Measurements from ENCODE around the gene SLC25A1.
"Not testable (repeated sequence)": the region's sequence is repeated elsewhere in the genome, so short reads cannot be mapped to it uniquely, and the experiment has no call there.

SLC25A1 gene

DNA sequence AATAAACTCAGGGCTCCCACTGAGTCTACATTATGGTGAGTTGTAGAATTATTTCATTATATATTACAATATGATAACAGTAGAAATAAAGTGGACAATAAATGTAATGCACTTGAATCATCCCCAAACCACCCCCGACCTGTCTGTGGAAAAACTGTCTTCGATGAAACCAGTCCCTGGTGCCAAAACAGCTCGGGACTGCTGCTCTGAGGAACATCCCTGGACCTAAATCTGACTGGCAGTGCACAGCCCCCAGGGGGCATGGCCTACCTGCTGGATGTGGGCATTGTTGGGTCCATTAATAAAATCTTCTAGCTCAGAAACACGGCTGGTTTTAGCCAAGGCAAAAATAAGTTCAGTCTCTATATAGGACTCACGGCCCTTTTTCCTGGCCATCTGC is 29.3 kb upstream of the SLC25A1 start:
- no peak for DNase-seq (ENCODE audit: extremely low spot score, insufficient read length, low read depth)
- no peak for FAIRE-seq

DNA sequence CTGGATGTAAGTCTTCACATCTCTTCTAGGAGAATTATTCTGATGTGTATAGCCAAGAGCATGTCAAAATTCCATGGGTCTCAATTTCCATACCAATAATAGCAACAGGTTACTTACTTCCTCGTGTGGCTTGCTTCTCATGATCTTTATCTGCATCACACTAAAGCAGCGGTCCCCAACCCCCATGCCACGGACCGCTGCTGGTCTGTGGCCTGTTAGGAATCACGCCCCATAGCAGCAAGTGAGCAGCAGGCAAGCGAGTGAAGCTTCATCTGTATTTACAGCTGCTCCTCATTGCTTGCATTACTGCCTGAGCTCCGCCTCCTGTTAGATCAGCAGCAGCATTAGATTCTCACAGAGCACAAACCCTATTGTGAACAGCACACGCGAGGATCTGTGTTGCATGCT is 28.9 kb upstream of the SLC25A1 start:
- no peak for DNase-seq (ENCODE audit: extremely low spot score, insufficient read length, low read depth)
- no peak for FAIRE-seq

DNA sequence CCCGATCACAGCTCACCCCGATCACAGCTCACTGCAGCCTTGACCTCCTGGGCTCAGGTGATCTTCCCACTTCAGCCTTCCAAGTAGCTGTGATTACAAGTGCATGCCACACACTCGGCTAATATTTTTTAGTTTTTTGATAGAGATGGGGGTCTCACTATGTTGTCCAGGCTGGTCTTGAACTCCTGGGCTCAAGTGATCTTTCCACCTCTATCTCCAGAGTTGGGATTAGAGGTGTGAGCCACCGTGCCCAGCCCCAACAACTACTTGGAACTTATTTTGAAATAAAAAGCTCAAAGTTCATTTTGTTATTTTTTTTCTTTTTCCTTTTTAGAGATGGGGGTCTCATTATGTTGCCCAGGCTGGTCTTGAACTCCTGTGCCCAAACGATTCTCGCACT is 27.8 kb upstream of the SLC25A1 start:
- no peak for FAIRE-seq
- no peak for DNase-seq (ENCODE audit: extremely low spot score, insufficient read length, low read depth)

DNA sequence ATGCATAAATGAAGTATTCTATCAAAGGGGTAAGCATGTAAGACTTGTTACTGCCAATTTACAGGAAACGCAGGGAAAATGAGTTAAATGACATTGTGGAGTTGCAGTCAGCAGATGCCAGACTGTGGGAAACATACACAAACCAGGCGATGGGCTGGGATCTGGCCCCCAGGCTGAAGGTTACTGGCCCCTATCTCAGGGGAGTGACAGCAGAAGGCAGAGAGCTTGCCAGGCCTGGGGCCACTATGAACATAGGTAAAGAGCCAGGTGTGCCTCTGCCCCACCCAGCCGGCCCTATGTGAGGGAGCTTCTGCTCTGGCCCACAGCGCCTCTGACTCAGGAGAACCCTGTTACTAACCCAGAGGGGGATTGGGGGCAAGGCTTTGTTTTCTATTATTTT is 26.1 kb upstream of the SLC25A1 start:
- no peak for FAIRE-seq
- DNase-seq (ENCODE audit: extremely low spot score, insufficient read length, low read depth): no peak

- FAIRE-seq (no peak), DNase-seq (ENCODE audit: extremely low spot score, insufficient read length, low read depth) (no peak)
These were observed 25.3 kb upstream of the SLC25A1 start for GRCh38 chr22:19203834-19204233.

GRCh38 chr22:19202799-19203186 is 24.3 kb upstream of the SLC25A1 start:
- not testable (repeated sequence) for FAIRE-seq

DNA sequence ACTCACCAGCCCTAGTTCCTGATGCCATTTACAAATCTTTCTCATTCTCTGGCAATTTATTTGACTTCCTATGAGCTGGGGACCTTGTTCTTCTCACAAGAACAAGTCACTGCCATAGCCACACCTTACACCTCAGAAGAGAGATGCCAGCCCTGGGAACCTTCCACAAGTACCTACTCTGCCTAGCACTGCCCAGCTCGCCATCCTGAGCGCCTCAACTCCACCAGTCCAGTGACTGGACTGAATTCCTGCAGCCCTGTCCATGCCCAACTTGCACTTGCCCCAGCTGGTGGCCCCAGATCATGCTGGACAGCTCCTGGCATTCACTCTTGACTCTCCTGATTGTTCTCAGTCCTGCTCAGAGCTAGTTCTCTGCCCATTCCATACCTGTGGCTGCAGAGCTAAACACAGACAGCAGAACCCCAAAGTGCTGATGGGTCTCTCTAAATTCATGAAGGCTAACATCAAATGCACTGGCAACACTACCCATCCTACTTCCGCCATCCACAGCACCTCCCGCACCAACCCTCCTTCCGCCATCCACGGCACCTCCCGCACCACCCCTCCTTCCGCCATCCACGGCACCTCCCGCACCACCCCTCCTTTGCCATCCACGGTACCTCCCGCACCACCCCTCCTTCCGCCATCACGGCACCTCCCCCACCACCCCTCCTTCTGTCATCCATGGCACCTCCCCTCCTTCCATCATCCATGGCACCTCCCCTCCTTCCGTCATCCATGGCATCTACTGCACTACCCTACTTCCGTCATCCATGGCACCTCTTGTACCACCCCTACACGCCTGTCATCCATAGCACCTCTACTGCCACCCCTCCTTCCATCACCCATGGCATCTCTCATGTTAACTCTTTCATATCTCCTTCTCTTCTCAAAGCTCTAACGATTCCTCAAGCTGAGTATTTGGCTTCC is 23.6 kb upstream of the SLC25A1 start:
- no peak for FAIRE-seq
- no peak for DNase-seq (ENCODE audit: extremely low spot score, insufficient read length, low read depth)

More at GRCh38 chr22:19202799-19203186, 24.3 kb upstream of the SLC25A1 start:
- not testable (repeated sequence) for DNase-seq (ENCODE audit: extremely low spot score, insufficient read length, low read depth)

GRCh38 chr22:19201130-19201868 is 22.8 kb upstream of the SLC25A1 start:
- DNase-seq (ENCODE audit: extremely low spot score, insufficient read length, low read depth): no peak
- FAIRE-seq: no peak

- no peak for DNase-seq (ENCODE audit: extremely low spot score, insufficient read length, low read depth)
- no peak for FAIRE-seq
These were observed 20.9 kb upstream of the SLC25A1 start for GRCh38 chr22:19199479-19199878.

- FAIRE-seq (no peak), DNase-seq (ENCODE audit: extremely low spot score, insufficient read length, low read depth) (no peak)
These were observed 19.7 kb upstream of the SLC25A1 start for GRCh38 chr22:19197997-19198865.

DNA sequence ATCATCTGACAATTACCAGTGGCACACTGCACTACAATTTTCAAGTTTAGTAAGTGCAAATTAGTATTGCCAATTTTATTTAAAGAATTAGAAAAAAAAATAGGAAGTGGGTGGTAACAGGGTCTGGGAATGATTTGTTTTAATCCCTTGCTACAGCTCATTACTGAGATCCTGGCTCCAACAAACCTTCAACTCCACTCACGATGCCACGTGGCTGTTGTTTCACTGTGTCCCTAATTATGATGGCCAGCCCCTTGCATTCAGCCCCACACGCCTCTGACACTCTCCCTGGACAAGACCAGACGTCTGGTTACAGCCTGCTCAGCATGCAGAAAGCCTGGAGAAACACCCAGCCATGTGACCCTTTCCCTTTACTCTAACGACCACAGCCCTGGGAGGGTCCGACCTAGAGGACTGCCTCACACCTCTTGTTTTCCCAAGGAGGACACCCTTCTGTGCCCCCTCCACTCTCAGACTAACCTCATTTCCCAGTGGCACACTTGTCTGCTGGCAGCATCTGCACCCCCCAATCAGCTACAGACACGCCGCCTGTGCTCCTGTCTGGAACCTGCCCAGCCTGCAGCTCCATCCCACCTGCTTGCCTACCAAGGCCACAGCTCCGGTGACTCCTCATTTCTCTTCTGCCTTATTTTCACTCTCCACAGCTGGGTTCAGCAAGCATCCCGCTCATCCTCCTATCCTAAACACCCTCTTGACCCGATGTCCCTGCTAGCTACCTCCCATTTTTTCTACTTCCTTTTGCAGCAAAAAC is 18.5 kb upstream of the SLC25A1 start:
- FAIRE-seq: no peak
- no peak for DNase-seq (ENCODE audit: extremely low spot score, insufficient read length, low read depth)

- DNase-seq (ENCODE audit: extremely low spot score, insufficient read length, low read depth): no peak
- no peak for FAIRE-seq
These were observed 17.5 kb upstream of the SLC25A1 start for GRCh38 chr22:19195796-19196731.

DNA sequence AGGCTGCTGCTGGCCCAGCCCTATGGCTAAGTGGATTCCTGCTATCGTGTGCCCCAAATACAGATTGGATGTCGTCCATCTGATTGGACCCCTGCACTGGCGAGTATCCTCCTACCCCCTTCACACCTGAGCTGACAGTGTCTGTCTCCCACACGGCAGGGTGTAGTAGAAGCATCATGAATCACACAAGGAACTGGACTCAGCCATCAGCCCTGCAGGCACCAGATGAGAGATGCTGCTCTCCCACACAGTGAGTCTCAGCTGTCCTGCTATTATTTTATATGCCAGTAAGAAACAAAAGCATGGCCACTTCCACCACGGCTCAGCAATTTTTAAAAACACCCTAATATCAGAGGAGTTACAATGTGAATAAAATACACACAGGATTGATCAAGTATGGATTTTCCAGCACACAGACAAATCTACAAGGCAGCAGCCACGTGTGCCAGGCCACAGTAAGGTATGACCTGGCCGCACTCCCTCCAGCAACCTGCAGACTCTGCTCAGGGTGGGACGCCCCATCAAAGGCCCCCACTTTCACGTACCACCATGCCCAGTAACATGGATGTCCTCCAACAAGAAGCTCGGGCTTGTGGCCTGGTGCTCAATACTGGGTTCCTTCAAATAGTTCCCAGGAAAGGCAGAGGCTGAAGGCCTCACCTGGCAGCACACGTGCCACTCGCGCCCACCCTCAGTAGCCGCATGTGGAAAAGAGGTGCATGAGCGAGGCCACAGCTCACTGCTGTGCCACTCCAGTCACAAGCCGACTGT is 16.4 kb upstream of the SLC25A1 start:
- DNase-seq (ENCODE audit: extremely low spot score, insufficient read length, low read depth): no peak
- no peak for FAIRE-seq

- DNase-seq (ENCODE audit: extremely low spot score, insufficient read length, low read depth) (no peak), FAIRE-seq (no peak)
These were observed 15.3 kb upstream of the SLC25A1 start for GRCh38 chr22:19193879-19194278.

DNA sequence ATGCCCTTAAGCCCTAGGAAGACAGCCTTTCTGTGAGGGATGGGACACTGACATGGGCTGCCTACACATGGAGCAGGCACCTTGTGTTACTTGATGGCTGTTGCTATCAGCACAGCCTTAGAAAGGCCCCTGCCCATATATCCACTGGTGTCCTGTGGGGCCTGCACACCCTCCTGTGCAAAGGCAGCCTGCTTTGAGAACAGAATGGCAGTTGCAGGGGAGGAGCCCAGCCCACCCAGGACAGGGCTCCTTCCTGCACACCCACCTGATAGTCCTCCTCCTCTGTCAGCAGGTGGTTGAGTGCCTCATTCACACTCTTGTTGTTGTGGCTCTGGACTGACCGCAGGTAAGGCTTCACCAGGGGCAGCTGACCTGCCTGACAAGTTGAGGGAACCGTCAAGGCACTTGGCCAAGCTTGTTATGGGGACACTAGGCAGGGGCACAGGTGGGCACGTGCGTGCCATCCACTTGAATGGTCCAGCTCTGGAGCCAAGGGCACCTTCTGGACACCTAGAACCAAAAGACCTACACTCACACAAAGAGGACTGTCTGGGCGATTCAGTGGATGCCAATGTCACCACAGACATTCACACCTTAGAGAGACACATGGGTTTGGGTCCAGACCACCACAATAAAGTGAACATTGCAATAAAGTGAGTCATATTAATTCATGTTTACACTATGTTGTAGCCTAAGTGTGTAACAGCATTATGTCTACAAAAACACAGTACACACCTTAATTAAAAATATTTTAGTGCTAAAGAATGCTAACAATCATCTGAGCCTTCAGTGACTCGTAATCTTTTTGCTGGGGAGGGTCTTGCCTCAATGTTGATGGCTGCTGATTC is 9.4 kb upstream of the SLC25A1 start:
- FAIRE-seq (no peak), DNase-seq (ENCODE audit: extremely low spot score, insufficient read length, low read depth) (no peak)

GRCh38 chr22:19184276-19184997 is 5.9 kb upstream of the SLC25A1 start:
- FAIRE-seq (no peak), DNase-seq (ENCODE audit: extremely low spot score, insufficient read length, low read depth) (no peak)
